SK-N-MC (cell line): ENCODE data around the gene ARHGAP29.

Source experiments
- EZH2 ChIP-seq: fragments of 200-600 bp; sonication (generic); IDR thresholded peaks from one replicate; pipeline ENCODE4 v1.6.1; 2017; ENCODE audit warnings: antibody characterized with exemption
- POLR2AphosphoS5 ChIP-seq: IDR thresholded peaks from 2 replicates; pipeline ENCODE4 v1.6.1; 2012; ENCODE audit warnings: mild to moderate bottlenecking, low read depth, low read length, borderline replicate concordance

- TF ChIP-seq EZH2 (no peak), POLR2AphosphoS5 (no peak)
Observed at GRCh38 chr1:94126651-94127050, 110.7 kb downstream of the ARHGAP29 start.
